AG04450 (cell line): Measurements from ENCODE around the gene INSYN2A. TPM values are rescaled to one million over a fixed set of nuclear protein-coding genes. Genes with fewer than 3 reads are reported as not detected.

Experiments used
- CTCF ChIA-PET: fragments of 300-600, 350-600 bp; formaldehyde crosslinking; extraction: SDS; loops from one replicate; lab custom pipeline; 2022; ENCODE audit warnings: antibody characterized with exemption, inconsistent platforms; lab: Charles Lee
- POLR2A ChIA-PET: fragments of 350-600 bp; formaldehyde crosslinking; extraction: SDS; loops from one replicate; lab custom pipeline; 2021; ENCODE audit warnings: antibody characterized with exemption, inconsistent platforms; lab: Yijun Ruan, JAX
- DNase-seq: peaks from one replicate; pipeline ENCODE4 v3.0.0-alpha.2; 2011; ENCODE audit warnings: low read depth, low spot score
- H3K27ac ChIP-seq: one replicate; pipeline ENCODE4 v1.5.1; 2012; ENCODE audit warnings: low read depth, low read length, control low read depth
- H3K27me3 ChIP-seq: one replicate; pipeline ENCODE4 v1.6.0; 2012; ENCODE audit warnings: low read length; ENCODE audit not compliant: control insufficient read depth, insufficient read depth
- H3K4me3 ChIP-seq: 2 replicates; pipeline ENCODE4 v1.5.1; 2011; ENCODE audit warnings: mild to moderate bottlenecking, low read depth, low read length, control low read depth
- H3K9me3 ChIP-seq: 2 replicates; pipeline ENCODE4 v1.5.1; 2012; ENCODE audit warnings: low read length; ENCODE audit not compliant: control insufficient read depth, insufficient read depth
- CTCF ChIP-seq: IDR thresholded peaks from 2 replicates; pipeline ENCODE4 v1.5.1; 2011; ENCODE audit warnings: low read depth, low read length, control low read depth, inconsistent platforms
- polyA plus RNA-seq: library from polyadenylated mRNA; depleted of rRNA; stranded (reverse); fragments of >200 nt; gene quantifications from 2 replicates; pipeline ENCODE4 v1.2.3, GENCODE V29; 2011

The INSYN2A gene
- polyA plus RNA-seq, 1 experiment, result 0.35 TPM

- Histone ChIP-seq H3K27me3 (no peaks in the 10 kb centered on the region), H3K27ac (no peak overlapping the region), H3K9me3 (no peaks in the 10 kb centered on the region; the same call in 1 of the 2 replicates), H3K4me3 (no peak overlapping the region)
- no peak for TF ChIP-seq CTCF
- ChIA-PET POLR2A (no interaction called here), CTCF (no interaction called here)
- no peak for DNase-seq
These were observed 21.5 kb downstream of the INSYN2A start for GRCh38 chr10:127174866-127175265.

- no peak for TF ChIP-seq CTCF
- no peak overlapping the region for H3K27ac ChIP-seq
- POLR2A ChIA-PET, result no interaction called here
- H3K4me3 ChIP-seq, result no peak overlapping the region
- no peaks in the 10 kb centered on the region for H3K27me3 ChIP-seq
- no peaks in the 10 kb centered on the region for H3K9me3 ChIP-seq
- CTCF ChIA-PET, result no interaction called here
- no peak for DNase-seq
These were observed 28.1 kb downstream of the INSYN2A start for GRCh38 chr10:127168261-127168660.

- DNase-seq, result no peak
- ChIA-PET POLR2A (no interaction called here), CTCF (no interaction called here)
- no peak for TF ChIP-seq CTCF
- Histone ChIP-seq H3K4me3 (no peak overlapping the region), H3K27ac (no peak overlapping the region), H3K9me3 (no peaks in the 10 kb centered on the region; the same call in 1 of the 2 replicates), H3K27me3 (no peaks in the 10 kb centered on the region)
These were observed 33.5 kb downstream of the INSYN2A start for GRCh38 chr10:127162841-127163240.

- DNase-seq, result no peak
- no peak for TF ChIP-seq CTCF
- Histone ChIP-seq H3K9me3 (no peaks in the 10 kb centered on the region; the same call in 1 of the 2 replicates), H3K27me3 (no peaks in the 10 kb centered on the region), H3K4me3 (no peak overlapping the region), H3K27ac (no peak overlapping the region)
- POLR2A ChIA-PET, result no interaction called here
- CTCF ChIA-PET, result no interaction called here
These were observed 34.9 kb downstream of the INSYN2A start for GRCh38 chr10:127161482-127161881.

GRCh38 chr10:127159648-127160245, 36.6 kb downstream of the INSYN2A start:
- no peak overlapping the region for H3K4me3 ChIP-seq
- DNase-seq, result no peak
- H3K9me3 ChIP-seq, result no peaks in the 10 kb centered on the region; the same call in 1 of the 2 replicates
- TF ChIP-seq CTCF, result no peak
- H3K27me3 ChIP-seq, result no peaks in the 10 kb centered on the region
- ChIA-PET POLR2A (no interaction called here), CTCF (no interaction called here)
- no peak overlapping the region for H3K27ac ChIP-seq
